Measurements from ENCODE around the gene ME2.

Gene ME2

DNA sequence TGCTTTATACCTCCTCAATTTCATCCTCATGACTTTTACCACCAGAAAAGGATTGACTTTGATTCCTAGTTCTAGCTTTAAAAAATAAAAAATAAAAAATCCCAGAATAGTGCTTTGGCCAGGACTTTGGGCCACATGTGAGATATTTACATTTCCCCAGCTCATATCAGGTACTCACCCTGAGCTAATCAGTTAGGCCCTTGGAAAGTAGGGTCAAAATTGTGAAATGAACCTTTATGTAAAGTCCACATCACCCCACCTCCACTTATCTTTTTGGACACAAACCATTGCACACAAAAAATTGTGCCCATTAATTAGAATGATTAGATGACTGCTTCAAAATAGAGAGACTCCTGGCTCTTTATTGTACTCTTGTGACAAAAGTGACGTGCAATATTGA lies 17.2 kb downstream of the ME2 start:
- H3K4me3 ChIP-seq (replicated peaks; ENCODE audit: low read depth, low read length) = no peak overlapping the region
- DNase-seq (ENCODE audit: low read depth) = no peak
- TF ChIP-seq CTCF (IDR thresholded peaks at IDR 0.05; ENCODE audit: low read length, missing control alignments) = no peak

DNA sequence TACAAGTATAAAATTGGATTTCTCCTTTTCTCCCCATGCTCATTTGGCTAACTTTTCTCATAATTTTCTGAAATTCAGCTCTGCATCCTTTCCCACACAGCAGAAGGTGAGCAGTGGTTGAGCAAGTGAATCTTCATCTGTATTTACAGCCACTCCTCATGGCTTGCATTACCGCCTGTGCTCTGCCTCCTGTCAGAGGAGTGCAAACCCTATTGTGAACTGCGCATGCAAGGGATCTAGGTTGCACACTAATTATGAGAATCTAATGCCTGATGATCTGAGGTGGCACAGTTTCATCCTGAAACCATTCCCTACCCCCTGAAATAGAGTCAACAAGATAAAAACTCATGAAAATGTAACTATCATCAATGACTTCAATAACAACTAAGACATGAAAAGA lies 20.0 kb downstream of the ME2 start:
- no peak overlapping the region for H3K4me3 ChIP-seq (replicated peaks; ENCODE audit: low read depth, low read length)
- DNase-seq (ENCODE audit: low read depth) = no peak
- no peak for TF ChIP-seq CTCF (IDR thresholded peaks at IDR 0.05; ENCODE audit: low read length, missing control alignments)

- no peak overlapping the region for H3K4me3 ChIP-seq (replicated peaks; ENCODE audit: low read depth, low read length)
- TF ChIP-seq CTCF (IDR thresholded peaks at IDR 0.05; ENCODE audit: low read length, missing control alignments) = no peak
- no peak for DNase-seq (ENCODE audit: low read depth)
Measured at GRCh38 chr18:50902797-50903196, 23.9 kb downstream of the ME2 start.

- no peak for DNase-seq (ENCODE audit: low read depth)
- no peak overlapping the region for H3K4me3 ChIP-seq (replicated peaks; ENCODE audit: low read depth, low read length)
- no peak for TF ChIP-seq CTCF (IDR thresholded peaks at IDR 0.05; ENCODE audit: low read length, missing control alignments)
Measured at GRCh38 chr18:50906843-50907242, 27.9 kb downstream of the ME2 start.

- no peak for DNase-seq (ENCODE audit: low read depth)
- TF ChIP-seq CTCF (IDR thresholded peaks at IDR 0.05; ENCODE audit: low read length, missing control alignments) = no peak
- no peak overlapping the region for H3K4me3 ChIP-seq (replicated peaks; ENCODE audit: low read depth, low read length)
Measured at GRCh38 chr18:50909261-50909660, 30.3 kb downstream of the ME2 start.

GRCh38 chr18:50911006-50911405 lies 32.1 kb downstream of the ME2 start:
- no peak overlapping the region for H3K4me3 ChIP-seq (replicated peaks; ENCODE audit: low read depth, low read length)
- no peak for DNase-seq (ENCODE audit: low read depth)
- no peak for TF ChIP-seq CTCF (IDR thresholded peaks at IDR 0.05; ENCODE audit: low read length, missing control alignments)

DNA sequence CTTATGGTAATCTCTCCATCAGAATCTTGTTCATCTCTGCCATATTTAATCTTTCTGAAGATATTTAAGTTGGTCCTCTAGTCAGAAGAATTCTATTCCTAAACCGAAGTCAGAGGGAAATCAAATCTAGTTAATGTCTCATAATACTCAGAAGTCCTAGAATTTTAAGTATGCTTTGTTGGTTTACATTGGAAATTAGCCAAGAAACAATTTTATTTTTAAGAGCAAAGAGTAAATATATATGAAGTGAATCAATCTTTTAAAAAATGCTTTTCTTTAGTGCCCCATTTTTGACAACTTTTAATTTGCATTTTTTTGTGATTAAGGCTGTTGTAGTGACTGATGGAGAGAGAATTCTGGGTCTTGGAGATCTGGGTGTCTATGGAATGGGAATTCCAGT lies 38.1 kb downstream of the ME2 start:
- TF ChIP-seq CTCF (IDR thresholded peaks at IDR 0.05; ENCODE audit: low read length, missing control alignments) = no peak
- peak; percentile 17 for DNase-seq (ENCODE audit: low read depth)
- H3K4me3 ChIP-seq (replicated peaks; ENCODE audit: low read depth, low read length) = no peak overlapping the region
